Thymus (tissue), 11 donors: ENCODE results near the gene GOLGA6D. TPM values are rescaled to one million over a fixed set of nuclear protein-coding genes. Genes with fewer than 3 reads are reported as not detected.
"Not testable (repeated sequence)": the region's sequence is repeated elsewhere in the genome, so short reads cannot be mapped to it uniquely, and the experiment has no call there.

Experiments used
- DNase-seq, 9 donors: peaks; one replicate each; pipeline ENCODE4 v3.0.0-alpha.2; 2013; ENCODE audit warnings: low spot score in 9 of 9, low read depth in 6 of 9, missing footprints in 1 of 9
- H3K27ac ChIP-seq, 2 donors: one replicate each; pipeline ENCODE4 v1.5.1; 2013; ENCODE audit warnings: control low read depth in 1 of 2, low read depth in 1 of 2, low read length in 1 of 2, mild to moderate bottlenecking in 1 of 2, moderate library complexity in 1 of 2
- H3K27me3 ChIP-seq, 2 donors: one replicate each; pipeline ENCODE4 v1.5.1; 2013; ENCODE audit warnings: low read length in 1 of 2; ENCODE audit not compliant: control insufficient read depth in 2 of 2, insufficient read depth in 1 of 2
- H3K36me3 ChIP-seq, 2 donors: one replicate each; pipeline ENCODE4 v1.5.1; 2013; ENCODE audit warnings: low read length in 1 of 2, mild to moderate bottlenecking in 1 of 2, moderate library complexity in 1 of 2; ENCODE audit not compliant: control insufficient read depth in 2 of 2, insufficient read depth in 2 of 2
- H3K4me1 ChIP-seq, 2 donors: one replicate each; pipeline ENCODE4 v1.5.1; 2013; ENCODE audit warnings: low read length in 2 of 2; ENCODE audit not compliant: control insufficient read depth in 2 of 2, insufficient read depth in 2 of 2
- H3K4me3 ChIP-seq, 2 donors: one replicate each; pipeline ENCODE4 v1.5.1; 2013; ENCODE audit warnings: low read length in 2 of 2, control low read depth in 1 of 2, mild to moderate bottlenecking in 1 of 2
- H3K9me3 ChIP-seq, 2 donors: one replicate each; pipeline ENCODE4 v1.5.1; 2013; ENCODE audit warnings: low read length in 1 of 2, mild to moderate bottlenecking in 1 of 2; ENCODE audit not compliant: control insufficient read depth in 2 of 2, insufficient read depth in 1 of 2
- WGBS: extraction: QIAGEN DNeasy Blood & Tissue Kit; methylation state at CpG from one replicate; pipeline ENCODE4 v1.1.7; 2013; 5-methylcytosine and 5-hydroxymethylcytosine counted together
- polyA plus RNA-seq: library from polyadenylated mRNA; stranded (reverse); fragments of 200-250 nt; gene quantifications from one replicate; pipeline ENCODE4 v1.2.3, GENCODE V29; 2013
- total RNA-seq: library from RNA; stranded (reverse); fragments of 120-200 nt; gene quantifications from one replicate; pipeline ENCODE4 v1.2.4, GENCODE V29; 2013
- donor health status: healthy.

The GOLGA6D gene
- total and polyA plus RNA-seq, 2 donors, result 0.05 TPM

- Histone ChIP-seq H3K27ac (no peak overlapping the region), H3K36me3 (no peaks in the 10 kb centered on the region), H3K27me3 (peaks cover 0 to 11% of the 10 kb centered on the region in 2 donors), H3K4me1 (no peaks in the 10 kb centered on the region), H3K9me3 (no peaks in the 10 kb centered on the region), H3K4me3 (no peak overlapping the region)
- WGBS, result 41% methylated on average over 15 of the region's 15 CpGs
- DNase-seq, result peak in 4 of 9 donors; percentile 2 to 26 (median 16)
These were observed 25.2 kb downstream of the GOLGA6D start for GRCh38 chr15:75307778-75308390.

DNA sequence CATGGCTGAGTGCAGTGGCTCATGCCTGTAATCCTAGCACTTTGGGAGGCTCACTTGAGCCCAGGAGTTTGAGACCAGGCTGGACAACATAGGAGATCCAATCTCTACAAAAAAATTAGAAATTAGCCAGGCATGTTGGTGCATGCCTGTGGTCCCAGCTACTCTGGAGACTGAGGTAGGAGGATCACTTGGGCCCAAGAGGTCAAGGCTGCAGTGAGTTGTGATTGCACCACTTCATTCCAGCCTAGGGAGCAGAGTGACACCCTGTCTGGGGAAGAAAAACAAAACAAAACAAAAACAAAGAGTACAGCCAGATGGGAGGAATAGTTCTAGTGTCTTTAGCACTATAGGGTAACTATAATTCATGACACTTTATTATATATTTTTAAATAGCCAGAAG is 27.1 kb downstream of the GOLGA6D start:
- Histone ChIP-seq H3K4me3 (no peak overlapping the region), H3K36me3 (no peaks in the 10 kb centered on the region), H3K9me3 (no peaks in the 10 kb centered on the region), H3K27ac (no peak overlapping the region), H3K4me1 (no peaks in the 10 kb centered on the region), H3K27me3 (peaks cover 0 to 11% of the 10 kb centered on the region in 2 donors)
- no peak for DNase-seq

DNA sequence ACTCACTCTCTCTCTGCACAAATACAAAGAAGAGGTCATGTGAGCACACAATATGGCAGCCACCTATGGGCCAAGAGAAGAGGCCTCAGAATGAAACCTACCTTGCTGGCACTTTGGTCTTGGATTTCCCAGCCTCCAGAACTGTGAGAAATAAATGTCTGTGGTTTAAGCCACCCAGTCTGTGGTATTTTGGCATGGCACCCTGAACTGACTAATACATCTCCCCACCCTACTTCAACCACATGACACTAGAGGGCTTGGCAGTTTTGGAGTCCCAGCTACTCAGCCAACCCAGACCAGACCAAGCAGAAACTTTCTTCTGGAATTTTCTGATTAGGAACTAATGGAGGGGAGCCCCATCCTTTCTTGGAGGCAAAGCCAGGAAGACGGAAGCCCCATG is 29.9 kb downstream of the GOLGA6D start:
- DNase-seq, H3K4me3 ChIP-seq, H3K27ac ChIP-seq, H3K27me3 ChIP-seq, H3K4me1 ChIP-seq, H3K36me3 ChIP-seq, H3K9me3 ChIP-seq: not testable (repeated sequence)
- 100% methylated on average over 1 of the region's 1 CpG for WGBS

DNA sequence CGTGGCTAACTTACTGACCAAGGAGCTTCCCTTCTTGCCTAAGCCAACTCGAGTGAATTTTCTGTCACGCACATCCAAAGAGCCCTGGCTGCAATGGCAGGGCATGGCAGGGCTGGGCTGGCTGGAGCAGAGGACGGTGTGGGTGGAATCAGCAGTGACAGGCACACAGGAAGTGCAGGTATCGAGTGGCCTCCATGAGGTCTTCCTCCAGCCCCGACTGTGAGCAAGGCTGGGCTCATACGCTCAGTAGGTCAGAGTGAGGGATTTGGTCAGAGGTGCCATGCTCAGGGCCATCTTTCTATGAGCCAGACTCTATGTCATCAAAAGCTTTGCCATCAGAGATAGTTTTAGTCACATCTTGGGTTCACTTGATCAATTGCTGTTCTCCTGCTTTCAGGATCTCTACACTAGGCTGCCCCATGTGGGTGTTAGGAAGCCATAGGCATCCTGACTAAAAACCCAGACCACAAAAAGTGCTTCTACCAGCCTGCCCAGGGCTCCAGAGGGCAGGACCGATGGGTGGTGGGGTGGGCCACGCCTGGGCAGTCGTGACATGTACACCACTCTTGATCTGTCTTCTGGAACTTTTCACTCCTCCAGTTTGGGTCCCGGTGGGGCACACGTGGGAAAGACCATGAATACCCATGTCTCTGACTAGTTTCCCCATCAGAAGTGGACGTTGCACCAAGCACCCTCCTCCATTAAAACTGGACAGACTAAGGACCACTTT is 30.6 kb downstream of the GOLGA6D start:
- DNase-seq, result no peak
- no peak overlapping the region for H3K4me3 ChIP-seq
- H3K27ac ChIP-seq, result no peak overlapping the region
- no peaks in the 10 kb centered on the region for H3K36me3 ChIP-seq
- WGBS, result 97% methylated on average over 13 of the region's 13 CpGs
- no peaks in the 10 kb centered on the region for H3K9me3 ChIP-seq
- no peaks in the 10 kb centered on the region for H3K4me1 ChIP-seq
- peaks cover 0 to 3% of the 10 kb centered on the region in 2 donors for H3K27me3 ChIP-seq

DNA sequence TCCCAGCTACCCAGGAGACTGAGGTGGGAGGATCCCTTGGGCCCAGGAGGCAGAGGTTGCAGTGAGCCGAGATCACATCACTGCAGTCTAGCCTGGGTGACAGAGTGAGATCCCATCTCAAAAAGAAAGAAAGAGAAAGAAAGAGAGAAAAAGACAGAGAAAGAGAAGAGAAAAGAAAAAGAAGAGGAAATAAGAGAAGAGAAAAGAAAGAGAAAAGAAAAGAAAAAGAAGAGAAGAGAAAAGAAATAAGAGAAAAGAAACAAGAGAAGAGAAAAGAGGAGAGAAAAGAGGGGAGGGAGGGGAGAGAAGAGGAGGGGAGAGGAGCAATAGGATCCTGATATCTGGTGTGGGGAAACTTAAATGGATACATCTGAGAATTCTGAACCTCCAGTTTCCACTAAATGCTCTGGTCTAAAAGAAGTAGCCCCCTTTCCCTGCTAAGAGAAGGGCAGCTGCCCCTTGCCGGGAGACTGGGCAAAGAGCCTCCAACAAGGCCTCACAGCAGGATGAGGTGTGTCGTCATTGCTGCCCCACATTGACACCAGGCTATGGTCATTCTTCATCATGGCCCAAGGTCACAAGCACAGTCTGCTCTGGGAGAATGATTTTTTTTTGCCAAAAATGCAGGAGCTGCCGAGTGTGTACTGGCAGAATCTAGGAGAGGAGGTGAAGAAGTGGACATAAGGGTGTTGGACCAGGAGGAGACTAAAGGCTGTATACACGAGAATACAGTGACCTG is 32.1 kb downstream of the GOLGA6D start:
- Histone ChIP-seq H3K4me1 (no peaks in the 10 kb centered on the region), H3K27me3 (no peaks in the 10 kb centered on the region), H3K36me3 (no peaks in the 10 kb centered on the region), H3K27ac (no peak overlapping the region), H3K4me3 (no peak overlapping the region), H3K9me3 (no peaks in the 10 kb centered on the region)
- DNase-seq, result no peak
- 95% methylated on average over 5 of the region's 5 CpGs for WGBS

GRCh38 chr15:75319231-75319897 is 36.7 kb downstream of the GOLGA6D start:
- 94% methylated on average over 5 of the region's 5 CpGs for WGBS
- DNase-seq, result not testable (repeated sequence)

GRCh38 chr15:75321711-75322110 is 39.1 kb downstream of the GOLGA6D start:
- Histone ChIP-seq H3K4me3 (no peak overlapping the region), H3K4me1 (no peaks in the 10 kb centered on the region), H3K27ac (no peak overlapping the region), H3K27me3 (no peaks in the 10 kb centered on the region), H3K36me3 (no peaks in the 10 kb centered on the region), H3K9me3 (no peaks in the 10 kb centered on the region)
- DNase-seq, result no peak
- 93% methylated on average over 6 of the region's 6 CpGs for WGBS

More at GRCh38 chr15:75319231-75319897, 36.7 kb downstream of the GOLGA6D start:
- H3K36me3 ChIP-seq, H3K4me1 ChIP-seq, H3K4me3 ChIP-seq, H3K9me3 ChIP-seq, H3K27me3 ChIP-seq, H3K27ac ChIP-seq: not testable (repeated sequence)

- WGBS, result over 99% methylated on average over 4 of the region's 4 CpGs
- Histone ChIP-seq H3K4me1 (no peaks in the 10 kb centered on the region), H3K27ac (no peak overlapping the region)
These were observed 43.3 kb downstream of the GOLGA6D start for GRCh38 chr15:75325922-75326321.

DNA sequence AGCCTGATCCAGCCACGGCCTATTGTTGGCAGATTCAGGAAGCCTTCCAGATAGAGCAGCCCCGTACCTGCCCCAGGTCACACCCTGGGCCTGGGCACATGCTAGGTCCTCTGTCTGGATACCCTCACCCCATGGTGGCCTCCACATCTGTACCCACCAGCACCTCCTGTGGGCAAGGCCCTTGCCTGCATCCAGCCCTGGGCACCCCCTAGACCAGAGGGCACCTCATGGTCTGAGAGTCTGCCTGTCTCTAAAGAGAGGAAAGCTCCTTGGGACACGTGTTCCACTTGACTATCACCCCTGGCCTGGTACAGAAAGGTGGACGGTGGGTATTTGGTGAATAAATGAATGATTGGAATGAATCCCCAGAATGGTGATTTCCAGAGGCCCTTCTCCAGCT is 44.4 kb downstream of the GOLGA6D start:
- DNase-seq, result no peak
- Histone ChIP-seq H3K27ac (no peak overlapping the region), H3K4me3 (no peak overlapping the region), H3K36me3 (no peaks in the 10 kb centered on the region), H3K27me3 (no peaks in the 10 kb centered on the region), H3K4me1 (no peaks in the 10 kb centered on the region), H3K9me3 (no peaks in the 10 kb centered on the region)
- WGBS, result 96% methylated on average over 4 of the region's 4 CpGs

More at GRCh38 chr15:75325922-75326321, 43.3 kb downstream of the GOLGA6D start:
- Histone ChIP-seq H3K9me3 (no peaks in the 10 kb centered on the region), H3K4me3 (no peak overlapping the region), H3K36me3 (no peaks in the 10 kb centered on the region), H3K27me3 (no peaks in the 10 kb centered on the region)
- DNase-seq, result no peak
